SK-N-SH (cell line): ENCODE data around the gene SLC38A7.

Experiments used
- CHD2 ChIP-seq: fragments of 150-350 bp; IDR thresholded peaks from 2 replicates; pipeline ENCODE4 v1.6.1; 2018; ENCODE audit warnings: low read length; ENCODE audit not compliant: partially characterized antibody
- CTCF ChIP-seq: fragments of 200-600 bp; sonication (generic); IDR thresholded peaks from 2 replicates; pipeline ENCODE4 v1.6.1; 2017; ENCODE audit warnings: antibody characterized with exemption, mild to moderate bottlenecking, moderate library complexity
- EP300 ChIP-seq, 2 experiments: IDR thresholded peaks; 2 replicates each; pipeline versions ENCODE4 v1.4.0 to v1.6.1; 2012; ENCODE audit warnings: borderline replicate concordance in 1 of 2, low read depth in 1 of 2, low read length in 1 of 2
- GATA2 ChIP-seq: sonication (generic); formaldehyde crosslinking; IDR thresholded peaks from 2 replicates; pipeline ENCODE4 v1.5.0; 2020; ENCODE audit warnings: mild to moderate bottlenecking, missing genetic modification reagents
- REST ChIP-seq: IDR thresholded peaks from 2 replicates; pipeline ENCODE4 v1.6.1; 2012; ENCODE audit warnings: mild to moderate bottlenecking, low read depth, low read length, moderate library complexity
- SMC3 ChIP-seq: IDR thresholded peaks from 2 replicates; pipeline ENCODE4 v1.6.1; 2012; ENCODE audit warnings: low read depth, low read length, improper control_type of control experiment
- TCF12 ChIP-seq: IDR thresholded peaks from 2 replicates; pipeline ENCODE4 v1.4.0; 2012
- USF2 ChIP-seq: fragments of 150-350 bp; IDR thresholded peaks from 2 replicates; pipeline ENCODE4 v1.6.1; 2017; ENCODE audit warnings: antibody characterized with exemption, low read length, low read depth, borderline replicate concordance
- YY1 ChIP-seq: IDR thresholded peaks from 2 replicates; pipeline ENCODE4 v1.4.0; 2012; ENCODE audit warnings: low read depth, mild to moderate bottlenecking

GRCh38 chr16:58649707-58650106 lies 34.9 kb downstream of the SLC38A7 start:
- TF ChIP-seq EP300 (IDR thresholded peaks at IDR 0.05; ENCODE audit: borderline replicate concordance in 1 of 2, low read depth in 1 of 2, low read length in 1 of 2): no peak
- TF ChIP-seq SMC3: no peak
- TF ChIP-seq CTCF: no peak
- TF ChIP-seq REST: no peak
- no peak for TF ChIP-seq GATA2 (CRISPR knock-in tag)
- no peak for TF ChIP-seq CHD2
- TF ChIP-seq YY1: no peak
- TF ChIP-seq USF2: no peak
- TF ChIP-seq TCF12: no peak
